HG03060 (cell line): ENCODE measurements around the gene ABHD16A.
"Not testable (repeated sequence)": the region's sequence is repeated elsewhere in the genome, so short reads cannot be mapped to it uniquely, and the experiment has no call there.

Experiments
- ATAC-seq: cut with Tn5 transposase; IDR thresholded peaks from one replicate; pipeline ENCODE4 v1.9.1; 2021; ENCODE audit warnings: low read depth, moderate number of reproducible peaks; ENCODE audit not compliant: unreplicated experiment

The ABHD16A gene

GRCh38 chr6:31715022-31715958, 12.2 kb upstream of the ABHD16A start, which contains the start of gene LY6G6D:
TSS of gene LY6G6D (plus strand) at chr6:31715348. CDS start at chr6:31715356, 8 bp downstream.
- no peak for ATAC-seq

- no peak for ATAC-seq
Observed at GRCh38 chr6:31713991-31714684, 11.0 kb upstream of the ABHD16A start.

GRCh38 chr6:31713465-31713864, 10.3 kb upstream of the ABHD16A start:
- no peak for ATAC-seq

- ATAC-seq: no peak
Observed at GRCh38 chr6:31712296-31712695, 9.2 kb upstream of the ABHD16A start.

- ATAC-seq: no peak
Observed at GRCh38 chr6:31711233-31711632, 8.1 kb upstream of the ABHD16A start.

- ATAC-seq: no peak
Observed at GRCh38 chr6:31710523-31711219, 7.5 kb upstream of the ABHD16A start.

- not testable (repeated sequence) for ATAC-seq
Observed at GRCh38 chr6:31709157-31709556, 6.0 kb upstream of the ABHD16A start.

- no peak for ATAC-seq
Observed at GRCh38 chr6:31708224-31708623, 5.1 kb upstream of the ABHD16A start.

GRCh38 chr6:31707701-31708100, 4.6 kb upstream of the ABHD16A start:
- ATAC-seq: no peak

- ATAC-seq: no peak
Observed at GRCh38 chr6:31706599-31706998, 3.5 kb upstream of the ABHD16A start, which contains the start of gene LY6G6F. TSS of gene LY6G6F (plus strand) at chr6:31706866. CDS start at chr6:31706907, 41 bp downstream.

- ATAC-seq: no peak
Observed at GRCh38 chr6:31705931-31706330, 2.8 kb upstream of the ABHD16A start.

GRCh38 chr6:31702405-31702818, 712 bp downstream of the ABHD16A start:
- no peak for ATAC-seq

GRCh38 chr6:31701666-31702404, 1.3 kb downstream of the ABHD16A start:
- ATAC-seq: no peak

GRCh38 chr6:31700740-31701401, 2.3 kb downstream of the ABHD16A start:
- no peak for ATAC-seq

- no peak for ATAC-seq
Observed at GRCh38 chr6:31697555-31697954, 5.6 kb downstream of the ABHD16A start.

GRCh38 chr6:31693535-31693934, 9.6 kb downstream of the ABHD16A start:
- no peak for ATAC-seq

- no peak for ATAC-seq
Observed at GRCh38 chr6:31692886-31693285, 10.2 kb downstream of the ABHD16A start.

GRCh38 chr6:31692353-31692752, 10.8 kb downstream of the ABHD16A start:
- ATAC-seq: no peak

- ATAC-seq: no peak
Observed at GRCh38 chr6:31691564-31692108, 11.5 kb downstream of the ABHD16A start.
